Measurements from ENCODE around the gene EFCAB7. TPM values are rescaled to one million over a fixed set of nuclear protein-coding genes. Genes with fewer than 3 reads are reported as not detected.
A peak's percentile ranks its signal among the peaks of the same experiment; 100 is the strongest.

The EFCAB7 gene
- total RNA-seq, 2 experiments from 2014 or later = 6.7 to 6.8 TPM

DNA sequence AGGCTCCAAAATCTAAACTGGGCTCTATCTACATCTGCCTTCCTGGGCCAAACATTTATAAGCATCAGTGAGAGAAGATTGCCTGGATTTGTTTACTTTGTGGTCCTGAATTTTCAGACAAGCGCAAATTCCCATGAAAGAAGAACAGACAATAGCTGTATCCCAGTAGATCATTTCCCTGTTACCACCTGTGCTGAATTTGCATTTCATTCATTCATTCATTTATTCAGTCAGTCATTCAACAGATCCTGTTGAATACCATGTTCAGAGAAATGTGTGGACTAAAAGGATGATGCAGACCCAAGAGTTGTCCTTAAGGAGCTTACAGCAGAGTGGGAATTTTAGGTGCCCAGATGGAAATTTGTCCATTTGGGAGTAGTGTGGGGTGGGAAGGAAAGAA is 72.1 kb downstream of the EFCAB7 start:
- Mint-ChIP-seq H3K4me3 (peak overlapping the region; percentile 4), H3K27ac (no peak overlapping the region), H3K4me1 (peaks cover 32% of the 10 kb centered on the region), H3K36me3 (ENCODE audit: low read depth) (peaks cover 24% of the 10 kb centered on the region), H3K27me3 (no peaks in the 10 kb centered on the region), H3K9me3 (no peaks in the 10 kb centered on the region)
- no peak for DNase-seq
- CTCF ChIA-PET = no interaction called here
- POLR2A ChIA-PET = interaction anchor here (1.1 kb wide), 1 partner anchor 55 kb away, joined by 3 read pairs; no protein-coding TSS in a partner anchor

DNA sequence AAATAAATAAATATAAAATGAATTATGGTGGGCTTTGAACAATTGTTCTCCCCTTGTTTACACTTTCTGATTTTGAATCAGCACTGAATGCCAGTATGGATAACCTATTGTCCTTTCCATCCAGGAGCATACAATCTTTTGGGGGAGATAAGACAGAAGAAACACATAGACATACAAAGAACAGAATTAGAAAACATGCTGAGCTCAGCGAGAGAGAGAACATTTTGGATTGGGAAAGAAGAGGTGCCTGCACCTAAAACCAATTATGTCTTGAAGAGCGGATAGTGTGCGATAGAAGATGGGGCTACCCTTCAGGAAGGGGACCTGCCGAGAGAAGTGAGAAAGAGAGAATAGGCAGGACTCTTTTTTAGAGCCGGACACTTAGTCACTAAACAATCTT is 76.5 kb downstream of the EFCAB7 start:
- Mint-ChIP-seq H3K36me3 (ENCODE audit: low read depth) (peaks cover 19% of the 10 kb centered on the region), H3K4me3 (no peak overlapping the region), H3K4me1 (peaks cover 12% of the 10 kb centered on the region), H3K27me3 (no peaks in the 10 kb centered on the region), H3K27ac (no peak overlapping the region), H3K9me3 (no peaks in the 10 kb centered on the region)
- ChIA-PET CTCF (no interaction called here), POLR2A (no interaction called here)
- DNase-seq = no peak

- DNase-seq = no peak
- Mint-ChIP-seq H3K4me3 (no peak overlapping the region), H3K27ac (no peak overlapping the region), H3K9me3 (no peaks in the 10 kb centered on the region), H3K4me1 (peaks cover 10% of the 10 kb centered on the region), H3K27me3 (no peaks in the 10 kb centered on the region), H3K36me3 (ENCODE audit: low read depth) (peaks cover 17% of the 10 kb centered on the region)
- CTCF ChIA-PET = no interaction called here
- POLR2A ChIA-PET = no interaction called here
Observed at GRCh38 chr1:63600248-63600647, 76.9 kb downstream of the EFCAB7 start.

DNA sequence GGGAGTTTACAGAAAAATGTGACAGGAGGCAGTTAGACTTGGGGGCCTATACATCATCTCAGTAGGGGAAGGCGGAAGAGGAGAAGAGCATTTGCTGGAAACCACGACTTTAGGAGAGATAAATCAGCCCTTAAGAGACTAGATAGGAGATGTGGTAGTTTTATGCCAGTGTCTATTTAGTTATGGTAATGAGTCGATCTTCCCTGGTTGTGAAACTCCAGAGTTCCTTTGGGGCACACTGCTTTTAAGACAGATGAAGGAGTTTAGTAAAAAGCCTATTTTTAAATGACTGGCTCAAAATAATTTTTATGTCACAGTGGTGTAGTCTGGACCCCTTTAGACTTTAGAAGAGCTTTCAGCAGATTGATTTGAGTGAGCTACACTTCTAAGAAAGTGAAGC is 77.7 kb downstream of the EFCAB7 start:
- Mint-ChIP-seq H3K27ac (no peak overlapping the region), H3K4me1 (peaks cover 3% of the 10 kb centered on the region), H3K9me3 (no peaks in the 10 kb centered on the region), H3K4me3 (no peak overlapping the region), H3K36me3 (ENCODE audit: low read depth) (peaks cover 10% of the 10 kb centered on the region), H3K27me3 (no peaks in the 10 kb centered on the region)
- POLR2A ChIA-PET = no interaction called here
- no peak for DNase-seq
- CTCF ChIA-PET = no interaction called here

GRCh38 chr1:63601463-63601862 is 78.1 kb downstream of the EFCAB7 start:
- POLR2A ChIA-PET = no interaction called here
- DNase-seq = no peak
- Mint-ChIP-seq H3K9me3 (no peaks in the 10 kb centered on the region), H3K27me3 (no peaks in the 10 kb centered on the region), H3K36me3 (ENCODE audit: low read depth) (peaks cover 8% of the 10 kb centered on the region), H3K27ac (no peak overlapping the region), H3K4me3 (no peak overlapping the region), H3K4me1 (peaks cover 2% of the 10 kb centered on the region)
- CTCF ChIA-PET = no interaction called here

DNA sequence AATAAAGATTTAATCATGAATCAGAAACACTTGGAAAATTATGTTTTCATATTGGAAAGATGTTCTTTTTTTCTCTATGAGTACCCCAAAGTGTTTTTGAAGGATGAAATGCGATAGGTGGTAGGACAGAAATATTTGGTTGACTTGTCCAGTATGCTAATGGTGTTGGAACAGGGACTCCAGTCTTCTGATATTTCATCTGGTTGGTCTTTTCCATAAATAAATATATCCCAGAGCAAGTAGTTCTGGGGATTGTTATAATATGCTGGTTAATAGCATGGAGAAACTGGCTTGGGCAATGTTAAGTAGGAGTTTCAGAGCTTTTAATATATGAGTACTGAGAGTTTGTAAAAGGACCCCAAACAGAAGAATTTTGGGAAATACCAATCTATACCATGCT is 78.6 kb downstream of the EFCAB7 start:
- Mint-ChIP-seq H3K4me3 (no peak overlapping the region), H3K36me3 (ENCODE audit: low read depth) (peaks cover 7% of the 10 kb centered on the region), H3K27me3 (no peaks in the 10 kb centered on the region), H3K9me3 (no peaks in the 10 kb centered on the region), H3K4me1 (peaks cover under 1% of the 10 kb centered on the region), H3K27ac (no peak overlapping the region)
- ChIA-PET POLR2A (no interaction called here), CTCF (no interaction called here)
- DNase-seq = no peak

- DNase-seq = no peak
- ChIA-PET POLR2A (no interaction called here), CTCF (no interaction called here)
- H3K27me3 Mint-ChIP-seq = no peaks in the 10 kb centered on the region
- no peaks in the 10 kb centered on the region for H3K4me1 Mint-ChIP-seq
- H3K4me3 Mint-ChIP-seq = no peak overlapping the region
- H3K9me3 Mint-ChIP-seq = no peaks in the 10 kb centered on the region
- H3K27ac Mint-ChIP-seq = no peak overlapping the region
- H3K36me3 Mint-ChIP-seq (ENCODE audit: low read depth) = peaks cover 7% of the 10 kb centered on the region
Observed at GRCh38 chr1:63602629-63603028, 79.3 kb downstream of the EFCAB7 start.

DNA sequence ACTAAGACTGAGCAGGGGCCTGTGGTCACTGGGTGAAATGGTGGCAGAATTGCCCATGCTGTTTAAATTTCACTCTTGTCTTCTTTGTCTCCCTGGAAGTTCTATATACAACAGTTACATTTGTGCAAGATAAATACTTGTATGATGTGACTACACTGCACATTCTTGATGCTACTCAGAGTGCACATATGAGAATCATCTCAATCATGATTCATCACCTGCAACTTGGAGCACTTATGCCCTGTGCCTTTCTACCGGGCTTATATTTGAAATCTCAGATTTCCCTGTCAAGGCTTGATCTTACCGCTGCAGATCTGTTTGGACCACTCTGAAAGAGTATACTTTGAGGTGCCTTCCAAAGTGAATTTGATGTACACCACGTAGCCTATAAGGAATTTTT is 80.5 kb downstream of the EFCAB7 start:
- Mint-ChIP-seq H3K4me1 (no peaks in the 10 kb centered on the region), H3K4me3 (no peak overlapping the region), H3K27me3 (no peaks in the 10 kb centered on the region), H3K9me3 (no peaks in the 10 kb centered on the region), H3K36me3 (ENCODE audit: low read depth) (peaks cover 7% of the 10 kb centered on the region), H3K27ac (no peak overlapping the region)
- CTCF ChIA-PET = no interaction called here
- DNase-seq = no peak
- POLR2A ChIA-PET = no interaction called here

- Mint-ChIP-seq H3K4me1 (peaks cover 8% of the 10 kb centered on the region), H3K36me3 (ENCODE audit: low read depth) (peaks cover 7% of the 10 kb centered on the region), H3K9me3 (no peaks in the 10 kb centered on the region), H3K27ac (no peak overlapping the region), H3K4me3 (no peak overlapping the region), H3K27me3 (no peaks in the 10 kb centered on the region)
- DNase-seq = no peak
- ChIA-PET POLR2A (no interaction called here), CTCF (interaction anchor here (1.3 kb wide), 1 partner anchor 32 kb away, joined by 3 read pairs; no protein-coding TSS in a partner anchor)
Observed at GRCh38 chr1:63607322-63607721, 84.0 kb downstream of the EFCAB7 start.

- Mint-ChIP-seq H3K27ac (no peak overlapping the region), H3K36me3 (ENCODE audit: low read depth) (no peaks in the 10 kb centered on the region), H3K27me3 (no peaks in the 10 kb centered on the region), H3K4me1 (peaks cover 8% of the 10 kb centered on the region), H3K9me3 (no peaks in the 10 kb centered on the region), H3K4me3 (no peak overlapping the region)
- no peak for DNase-seq
- ChIA-PET CTCF (interaction anchor here (0.6 to 2.1 kb wide), 2 partner anchors 81 to 617 kb away, joined by 3 to 6 read pairs; no protein-coding TSS in a partner anchor), POLR2A (interaction anchor here (0.9 kb wide), 1 partner anchor 18 kb away, joined by 3 read pairs; the partner anchor contains the start of gene PGM1)
Observed at GRCh38 chr1:63611231-63611630, 87.9 kb downstream of the EFCAB7 start.

- no peak overlapping the region for H3K4me3 Mint-ChIP-seq
- H3K36me3 Mint-ChIP-seq (ENCODE audit: low read depth) = no peaks in the 10 kb centered on the region
- H3K27me3 Mint-ChIP-seq = no peaks in the 10 kb centered on the region
- no peaks in the 10 kb centered on the region for H3K9me3 Mint-ChIP-seq
- CTCF ChIA-PET = interaction anchor here (0.7 to 2.1 kb wide), 2 partner anchors 13 to 80 kb away, joined by 4 to 6 read pairs; no protein-coding TSS in a partner anchor
- H3K4me1 Mint-ChIP-seq = peaks cover 8% of the 10 kb centered on the region
- DNase-seq = no peak
- POLR2A ChIA-PET = no interaction called here
- H3K27ac Mint-ChIP-seq = no peak overlapping the region
Observed at GRCh38 chr1:63612564-63612963, 89.2 kb downstream of the EFCAB7 start.

DNA sequence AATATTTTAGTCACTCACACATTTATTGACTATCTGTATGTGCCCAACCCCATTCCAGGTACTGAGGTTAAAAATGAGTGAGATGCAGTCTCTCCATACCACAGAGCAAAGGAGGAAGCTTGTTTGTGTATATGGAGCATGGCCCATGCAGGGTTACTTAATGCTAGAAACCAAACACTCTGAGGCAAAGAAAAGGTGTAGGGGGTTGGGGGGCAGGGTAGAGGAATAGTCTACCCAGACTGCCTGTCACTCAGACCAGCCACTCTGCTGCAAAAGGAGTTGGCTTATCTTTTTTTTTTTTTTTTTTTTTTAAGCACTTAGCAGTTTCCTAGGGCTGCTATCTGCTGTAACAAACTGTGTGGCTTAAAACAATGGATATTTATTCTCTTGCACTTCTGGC is 89.6 kb downstream of the EFCAB7 start:
- no peaks in the 10 kb centered on the region for H3K27me3 Mint-ChIP-seq
- no peak overlapping the region for H3K4me3 Mint-ChIP-seq
- no peaks in the 10 kb centered on the region for H3K36me3 Mint-ChIP-seq (ENCODE audit: low read depth)
- H3K4me1 Mint-ChIP-seq = peaks cover 8% of the 10 kb centered on the region
- DNase-seq = no peak
- POLR2A ChIA-PET = no interaction called here
- no peak overlapping the region for H3K27ac Mint-ChIP-seq
- CTCF ChIA-PET = interaction anchor here (0.7 to 1.5 kb wide), 3 partner anchors 13 to 525 kb away, joined by 3 to 7 read pairs (median 4); no protein-coding TSS in a partner anchor
- H3K9me3 Mint-ChIP-seq = no peaks in the 10 kb centered on the region

- ChIA-PET CTCF (interaction anchor here (1.0 to 2.5 kb wide), 6 partner anchors 76 to 631 kb away, joined by 3 to 23 read pairs (median 7); no protein-coding TSS in a partner anchor), POLR2A (no interaction called here)
- Mint-ChIP-seq H3K9me3 (no peaks in the 10 kb centered on the region), H3K27me3 (no peaks in the 10 kb centered on the region), H3K36me3 (ENCODE audit: low read depth) (no peaks in the 10 kb centered on the region), H3K27ac (no peak overlapping the region), H3K4me3 (no peak overlapping the region), H3K4me1 (no peaks in the 10 kb centered on the region)
- DNase-seq = peak; percentile 52
Observed at GRCh38 chr1:63615768-63616420, 92.6 kb downstream of the EFCAB7 start.

DNA sequence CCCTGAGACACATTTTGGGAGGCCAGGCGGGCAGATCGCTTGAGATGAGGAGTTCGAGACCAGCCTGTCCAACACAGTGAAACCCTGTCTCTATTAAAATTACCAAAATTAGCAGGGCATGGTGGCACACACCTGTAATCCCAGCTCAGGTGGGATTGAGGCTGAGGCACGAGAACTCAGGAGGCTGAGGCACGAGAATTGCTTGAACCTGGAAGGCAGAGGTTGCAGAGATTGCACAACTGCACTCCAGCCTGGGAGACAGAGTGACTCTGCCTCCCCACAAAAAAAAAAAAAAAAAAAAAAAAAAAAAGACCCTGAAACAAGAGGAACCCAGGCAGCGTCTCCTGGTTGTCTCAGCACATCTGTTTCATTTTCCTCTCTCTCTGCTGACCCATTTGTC is 94.1 kb downstream of the EFCAB7 start:
- no peak for DNase-seq
- Mint-ChIP-seq H3K36me3 (ENCODE audit: low read depth) (peaks cover under 1% of the 10 kb centered on the region), H3K9me3 (no peaks in the 10 kb centered on the region), H3K4me1 (no peaks in the 10 kb centered on the region), H3K27me3 (no peaks in the 10 kb centered on the region), H3K4me3 (no peak overlapping the region), H3K27ac (no peak overlapping the region)
- ChIA-PET POLR2A (no interaction called here), CTCF (interaction anchor here (1.2 to 2.5 kb wide), 6 partner anchors 33 to 629 kb away, joined by 3 to 23 read pairs (median 7); no protein-coding TSS in a partner anchor)
